Measurements from ENCODE around the gene SLC1A2. TPM values are rescaled to one million over a fixed set of nuclear protein-coding genes. Genes with fewer than 3 reads are reported as not detected.

Gene SLC1A2
- total and polyA plus RNA-seq, 4 donors = 0.35 to 17.0 (median 1.1) TPM

DNA sequence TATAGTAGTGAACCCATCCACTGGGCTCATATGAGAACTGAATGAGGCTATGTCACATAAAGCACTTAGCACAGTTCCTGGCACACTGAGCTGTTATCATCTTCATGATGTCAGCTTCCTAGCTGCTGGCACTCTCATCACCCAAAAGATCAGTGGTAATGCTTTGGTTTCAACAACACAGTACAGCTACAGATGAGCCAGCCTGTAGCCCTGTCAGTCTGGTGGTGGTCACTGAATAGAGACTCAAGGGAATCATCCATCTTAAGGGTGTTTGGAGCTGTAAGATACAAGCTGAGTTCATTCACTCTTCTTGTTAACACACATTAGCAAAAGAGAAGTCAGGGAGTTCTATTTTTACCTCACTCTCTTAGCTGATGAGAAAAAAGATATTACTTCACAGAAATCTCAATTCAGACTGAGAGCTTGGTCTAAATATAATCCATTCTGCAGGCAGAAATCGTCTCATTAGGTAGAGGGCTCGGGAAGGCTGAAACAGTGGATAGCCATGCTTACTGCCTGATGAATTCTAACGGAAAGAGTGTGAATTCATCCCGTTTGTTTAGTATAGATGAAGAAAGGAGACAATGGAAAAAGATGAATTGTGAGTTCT is 6.3 kb upstream of the SLC1A2 start:
- ATAC-seq (ENCODE audit: insufficient read depth, low FRiP score) (no peak), DNase-seq (no peak)
- no peaks in the 10 kb centered on the region for H3K36me3 ChIP-seq (ENCODE audit: control insufficient read depth in 4 of 4, insufficient read depth in 4 of 4, low read length in 4 of 4)
- H3K9me3 ChIP-seq (ENCODE audit: control insufficient read depth in 4 of 4, insufficient read depth in 3 of 4, low read length in 3 of 4) = peaks cover 0 to 6% (median 0%) of the 10 kb centered on the region in 4 donors
- peaks cover 3 to 32% (median 22%) of the 10 kb centered on the region in 3 donors for H3K27me3 ChIP-seq (ENCODE audit: control insufficient read depth in 3 of 3, insufficient read depth in 3 of 3, low read length in 2 of 3)
- TF ChIP-seq, protein P1, sequence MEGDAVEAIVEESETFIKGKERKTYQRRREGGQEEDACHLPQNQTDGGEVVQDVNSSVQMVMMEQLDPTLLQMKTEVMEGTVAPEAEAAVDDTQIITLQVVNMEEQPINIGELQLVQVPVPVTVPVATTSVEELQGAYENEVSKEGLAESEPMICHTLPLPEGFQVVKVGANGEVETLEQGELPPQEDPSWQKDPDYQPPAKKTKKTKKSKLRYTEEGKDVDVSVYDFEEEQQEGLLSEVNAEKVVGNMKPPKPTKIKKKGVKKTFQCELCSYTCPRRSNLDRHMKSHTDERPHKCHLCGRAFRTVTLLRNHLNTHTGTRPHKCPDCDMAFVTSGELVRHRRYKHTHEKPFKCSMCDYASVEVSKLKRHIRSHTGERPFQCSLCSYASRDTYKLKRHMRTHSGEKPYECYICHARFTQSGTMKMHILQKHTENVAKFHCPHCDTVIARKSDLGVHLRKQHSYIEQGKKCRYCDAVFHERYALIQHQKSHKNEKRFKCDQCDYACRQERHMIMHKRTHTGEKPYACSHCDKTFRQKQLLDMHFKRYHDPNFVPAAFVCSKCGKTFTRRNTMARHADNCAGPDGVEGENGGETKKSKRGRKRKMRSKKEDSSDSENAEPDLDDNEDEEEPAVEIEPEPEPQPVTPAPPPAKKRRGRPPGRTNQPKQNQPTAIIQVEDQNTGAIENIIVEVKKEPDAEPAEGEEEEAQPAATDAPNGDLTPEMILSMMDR (IDR thresholded peaks at IDR 0.05; ENCODE audit: control extremely low read depth, extremely low read depth) = no peak
- 76% methylated on average over 4 of the region's 4 CpGs for WGBS, 2 donors
- H3K27ac ChIP-seq (ENCODE audit: low read depth in 1 of 2, low read length in 1 of 2) = no peak overlapping the region
- H3K4me1 ChIP-seq (ENCODE audit: control insufficient read depth in 5 of 5, insufficient read depth in 5 of 5, low read length in 5 of 5) = peaks cover 0 to 6% (median 0%) of the 10 kb centered on the region in 5 donors
- H3K4me3 ChIP-seq = no peak overlapping the region
- no peak overlapping the region for H3K9ac ChIP-seq (ENCODE audit: insufficient read depth in 1 of 2, low read length in 2 of 2)

- Histone ChIP-seq H3K36me3 (ENCODE audit: control insufficient read depth in 4 of 4, insufficient read depth in 4 of 4, low read length in 4 of 4) (no peaks in the 10 kb centered on the region), H3K27me3 (ENCODE audit: control insufficient read depth in 3 of 3, insufficient read depth in 3 of 3, low read length in 2 of 3) (peaks cover 5 to 38% (median 31%) of the 10 kb centered on the region in 3 donors), H3K4me1 (ENCODE audit: control insufficient read depth in 5 of 5, insufficient read depth in 5 of 5, low read length in 5 of 5) (peaks cover 0 to 9% (median 0%) of the 10 kb centered on the region in 5 donors), H3K9ac (ENCODE audit: insufficient read depth in 1 of 2, low read length in 2 of 2) (no peak overlapping the region), H3K4me3 (no peak overlapping the region), H3K9me3 (ENCODE audit: control insufficient read depth in 4 of 4, insufficient read depth in 3 of 4, low read length in 3 of 4) (peaks cover 0 to 6% (median 0%) of the 10 kb centered on the region in 4 donors), H3K27ac (ENCODE audit: low read depth in 1 of 2, low read length in 1 of 2) (no peak overlapping the region)
- DNase-seq (no peak), ATAC-seq (ENCODE audit: insufficient read depth, low FRiP score) (no peak)
- TF ChIP-seq, protein P1 (IDR thresholded peaks at IDR 0.05; ENCODE audit: control extremely low read depth, extremely low read depth) = no peak
- 66 to 70% methylated on average over 4 of the region's 4 CpGs for WGBS, 2 donors
Measured at GRCh38 chr11:35424157-35424940, 5.0 kb upstream of the SLC1A2 start.

- 5 to 13% methylated on average over 17 of the region's 17 CpGs for WGBS, 2 donors
- TF ChIP-seq, protein P1 (IDR thresholded peaks at IDR 0.05; ENCODE audit: control extremely low read depth, extremely low read depth) = no peak
- peak in 1 of 3 donors; percentile 18 for DNase-seq
- peaks cover 0 to 3% (median 0%) of the 10 kb centered on the region in 4 donors for H3K9me3 ChIP-seq (ENCODE audit: control insufficient read depth in 4 of 4, insufficient read depth in 3 of 4, low read length in 3 of 4)
- no peak for ATAC-seq (ENCODE audit: insufficient read depth, low FRiP score)
- no peak overlapping the region for H3K27ac ChIP-seq (ENCODE audit: low read depth in 1 of 2, low read length in 1 of 2)
- no peaks in the 10 kb centered on the region for H3K36me3 ChIP-seq (ENCODE audit: control insufficient read depth in 4 of 4, insufficient read depth in 4 of 4, low read length in 4 of 4)
- peak overlapping the region; percentile 3 for H3K4me3 ChIP-seq
- H3K9ac ChIP-seq (ENCODE audit: insufficient read depth in 1 of 2, low read length in 2 of 2) = no peak overlapping the region
- H3K4me1 ChIP-seq (ENCODE audit: control insufficient read depth in 5 of 5, insufficient read depth in 5 of 5, low read length in 5 of 5) = peaks cover 0 to 9% (median 3%) of the 10 kb centered on the region in 5 donors
- peaks cover 6 to 66% (median 63%) of the 10 kb centered on the region in 3 donors for H3K27me3 ChIP-seq (ENCODE audit: control insufficient read depth in 3 of 3, insufficient read depth in 3 of 3, low read length in 2 of 3)
Measured at GRCh38 chr11:35420371-35420770, 1.0 kb upstream of the SLC1A2 start.

Data from lung (tissue), 12 donors.